ENCODE measurements around the gene DTX4.

GRCh38 chr11:59178402-59178801, 6.5 kb downstream of the DTX4 start:
- TF ChIP-seq CTCF (IDR thresholded peaks at IDR 0.05; ENCODE audit: low read depth, low read length) (no peak), POLR2A (IDR thresholded peaks at IDR 0.05; ENCODE audit: extremely low read depth, insufficient read length) (no peak), MYC (IDR thresholded peaks at IDR 0.05; ENCODE audit: low read depth, low read length) (no peak)
- TF ChIP-seq, protein P1, sequence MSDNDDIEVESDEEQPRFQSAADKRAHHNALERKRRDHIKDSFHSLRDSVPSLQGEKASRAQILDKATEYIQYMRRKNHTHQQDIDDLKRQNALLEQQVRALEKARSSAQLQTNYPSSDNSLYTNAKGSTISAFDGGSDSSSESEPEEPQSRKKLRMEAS (IDR thresholded peaks at IDR 0.05; ENCODE audit: low read depth, low read length), result no peak

All from NB4 (cell line).